IMR-90 (cell line): ENCODE results near the gene KCNMB2. TPM values are rescaled to one million over a fixed set of nuclear protein-coding genes. Genes with fewer than 3 reads are reported as not detected.

Experiments
- ATAC-seq: fragments of 200-7000 bp; cut with Tn5 transposase; 2 replicates; pipeline ENCODE4 v1.9.1; 2020; ENCODE audit warnings: low read depth, mild to moderate bottlenecking, moderate library complexity
- BruUV-seq: library from RNA; stranded (reverse); fragments of 400-500 nt; replicated peaks from 2 replicates; lab custom pipeline; 2021; lab: Mats Ljungman, UMichigan
- CTCF ChIA-PET: fragments of 300-600 bp; formaldehyde crosslinking; extraction: SDS; loops from one replicate; lab custom pipeline; 2021; ENCODE audit warnings: antibody characterized with exemption; lab: Yijun Ruan, JAX
- POLR2A ChIA-PET: fragments of 300-600 bp; sonication (Branson Sonifier 250); formaldehyde crosslinking; loops from one replicate; lab custom pipeline; 2022; ENCODE audit warnings: antibody characterized with exemption; ENCODE audit not compliant: unreplicated experiment; lab: Charles Lee
- DNase-seq: peaks from one replicate; pipeline ENCODE4 v3.0.0; 2013
- H2AFZ ChIP-seq: replicated peaks from 2 replicates; pipeline ENCODE3; 2013; ENCODE audit warnings: low read length, mild to moderate bottlenecking; ENCODE audit not compliant: poor library complexity
- H2AK5ac ChIP-seq: 2 replicates; pipeline ENCODE4 v1.6.1; 2013; ENCODE audit warnings: low read depth, low read length, inconsistent platforms
- H2AK9ac ChIP-seq: replicated peaks from 2 replicates; pipeline ENCODE3; 2013; ENCODE audit warnings: mild to moderate bottlenecking, low read depth, low read length, moderate library complexity; ENCODE audit not compliant: poor library complexity
- H2BK120ac ChIP-seq: 2 replicates; pipeline ENCODE4 v1.6.1; 2013; ENCODE audit warnings: low read depth, low read length, inconsistent platforms
- H2BK15ac ChIP-seq: 3 replicates; pipeline ENCODE4 v1.6.1; 2013; ENCODE audit warnings: low read depth, low read length, inconsistent platforms
- H2BK20ac ChIP-seq: 2 replicates; pipeline ENCODE4 v1.6.1; 2013; ENCODE audit warnings: low read depth, mild to moderate bottlenecking, inconsistent platforms, low read length, moderate library complexity
- H2BK5ac ChIP-seq: 2 replicates; pipeline ENCODE4 v1.6.1; 2013; ENCODE audit warnings: mild to moderate bottlenecking, low read depth, low read length, inconsistent platforms; ENCODE audit not compliant: poor library complexity, severe bottlenecking
- H3K14ac ChIP-seq: replicated peaks from 2 replicates; pipeline ENCODE4 v1.6.1; 2013; ENCODE audit warnings: low read depth, low read length, inconsistent platforms
- H3K18ac ChIP-seq: 2 replicates; pipeline ENCODE4 v1.6.1; 2013; ENCODE audit warnings: low read depth, low read length, control low read depth
- H3K23ac ChIP-seq: 2 replicates; pipeline ENCODE4 v1.6.1; 2013; ENCODE audit warnings: low read depth, low read length, inconsistent platforms
- H3K27ac ChIP-seq: 2 replicates; pipeline ENCODE4 v1.5.1; 2013; ENCODE audit warnings: mild to moderate bottlenecking, control low read depth, low read length; ENCODE audit not compliant: insufficient read depth
- H3K27me3 ChIP-seq: 2 replicates; pipeline ENCODE4 v1.6.1; 2013; ENCODE audit warnings: low read length; ENCODE audit not compliant: control insufficient read depth, insufficient read depth
- H3K36me3 ChIP-seq: 2 replicates; pipeline ENCODE4 v1.6.1; 2013; ENCODE audit warnings: low read length, mixed read lengths; ENCODE audit not compliant: control insufficient read depth, insufficient read depth
- H3K4ac ChIP-seq: 2 replicates; pipeline ENCODE4 v1.6.1; 2013; ENCODE audit warnings: low read depth, low read length, inconsistent platforms
- H3K4me1 ChIP-seq: 2 replicates; pipeline ENCODE4 v1.6.1; 2013; ENCODE audit warnings: low read length, mixed read lengths; ENCODE audit not compliant: control insufficient read depth, insufficient read depth
- H3K4me2 ChIP-seq: 2 replicates; pipeline ENCODE4 v1.6.1; 2013; ENCODE audit warnings: low read depth, mild to moderate bottlenecking, control low read depth, low read length, moderate library complexity
- H3K4me3 ChIP-seq: 2 replicates; pipeline ENCODE4 v1.5.1; 2013; ENCODE audit warnings: low read depth, mild to moderate bottlenecking, control low read depth, low read length, moderate library complexity; ENCODE audit not compliant: insufficient read depth
- H3K56ac ChIP-seq: 2 replicates; pipeline ENCODE4 v1.6.1; 2013; ENCODE audit warnings: low read length, inconsistent platforms; ENCODE audit not compliant: insufficient read depth; ENCODE audit errors: extremely low read depth
- H3K79me1 ChIP-seq, 2 experiments: 2 replicates each; pipeline ENCODE4 v1.6.1; 2013; ENCODE audit warnings: low read length in 2 of 2, inconsistent platforms in 1 of 2, low read depth in 1 of 2
- H3K9ac ChIP-seq: 2 replicates; pipeline ENCODE4 v1.6.1; 2013; ENCODE audit warnings: low read depth, low read length, control low read depth
- H3K9me1 ChIP-seq: 2 replicates; pipeline ENCODE4 v1.6.1; 2013; ENCODE audit warnings: low read length, inconsistent platforms; ENCODE audit not compliant: insufficient read depth
- H3K9me3 ChIP-seq: 2 replicates; pipeline ENCODE4 v1.6.1; 2013; ENCODE audit warnings: low read length; ENCODE audit not compliant: control insufficient read depth, insufficient read depth
- H4K20me1 ChIP-seq: 2 replicates; pipeline ENCODE4 v1.6.1; 2013; ENCODE audit warnings: low read length, inconsistent platforms; ENCODE audit not compliant: insufficient read depth
- H4K5ac ChIP-seq: 2 replicates; pipeline ENCODE4 v1.6.1; 2013; ENCODE audit warnings: mild to moderate bottlenecking, low read depth, low read length, control low read depth
- H4K8ac ChIP-seq, 2 experiments: 2 replicates each; pipeline ENCODE4 v1.6.1; 2013; ENCODE audit warnings: low read depth in 2 of 2, low read length in 2 of 2, control low read depth in 1 of 2, inconsistent platforms in 1 of 2
- H4K91ac ChIP-seq: 2 replicates; pipeline ENCODE4 v1.6.1; 2013; ENCODE audit warnings: low read depth, low read length, inconsistent platforms; ENCODE audit not compliant: insufficient read depth
- BHLHE40 ChIP-seq: fragments of 150-350 bp; IDR thresholded peaks from 2 replicates; pipeline ENCODE4 v1.6.1; 2016; ENCODE audit warnings: mild to moderate bottlenecking, low read depth, low read length
- CEBPB ChIP-seq: IDR thresholded peaks from 2 replicates; pipeline ENCODE4 v1.6.1; 2012; ENCODE audit warnings: low read depth, low read length, improper control_type of control experiment
- CHD1 ChIP-seq: IDR thresholded peaks from 2 replicates; pipeline ENCODE4 v1.6.1; 2012; ENCODE audit warnings: low read depth, low read length, improper control_type of control experiment
- CTCF ChIP-seq: conservative IDR thresholded peaks from 2 replicates; pipeline ENCODE4 v1.5.1; 2012; ENCODE audit warnings: mild to moderate bottlenecking, low read depth, low read length, improper control_type of control experiment
- ELK1 ChIP-seq: fragments of 150-350 bp; IDR thresholded peaks from 2 replicates; pipeline ENCODE4 v1.6.1; 2016; ENCODE audit warnings: low read depth, mild to moderate bottlenecking, low read length, moderate library complexity, borderline replicate concordance
- MAFK ChIP-seq: IDR thresholded peaks from 2 replicates; pipeline ENCODE4 v1.6.1; 2012; ENCODE audit warnings: low read depth, low read length, improper control_type of control experiment
- MAZ ChIP-seq: IDR thresholded peaks from 2 replicates; pipeline ENCODE4 v1.6.1; 2012; ENCODE audit warnings: low read depth, mild to moderate bottlenecking, low read length, improper control_type of control experiment, moderate library complexity, borderline replicate concordance
- MXI1 ChIP-seq: IDR thresholded peaks from 2 replicates; pipeline ENCODE4 v1.6.1; 2012; ENCODE audit warnings: low read depth, mild to moderate bottlenecking, low read length, moderate library complexity, borderline replicate concordance
- NFE2L2 ChIP-seq: fragments of 150-350 bp; IDR thresholded peaks from 2 replicates; pipeline ENCODE4 v1.6.1; 2016; ENCODE audit warnings: low read depth, mild to moderate bottlenecking, low read length
- POLR2A ChIP-seq: IDR thresholded peaks from 2 replicates; pipeline ENCODE4 v1.6.1; 2012; ENCODE audit warnings: mild to moderate bottlenecking, low read depth, low read length
- RCOR1 ChIP-seq: IDR thresholded peaks from 2 replicates; pipeline ENCODE4 v1.6.1; 2012; ENCODE audit warnings: mild to moderate bottlenecking, low read length, improper control_type of control experiment; ENCODE audit not compliant: insufficient replicate concordance
- RFX5 ChIP-seq: IDR thresholded peaks from 2 replicates; pipeline ENCODE4 v1.8.0; 2012; ENCODE audit warnings: low read depth, mild to moderate bottlenecking, low read length, moderate library complexity
- SMC3 ChIP-seq: fragments of 150-350 bp; IDR thresholded peaks from 2 replicates; pipeline ENCODE4 v1.6.1; 2016; ENCODE audit warnings: low read depth, mild to moderate bottlenecking, antibody characterized with exemption, low read length, moderate library complexity
- USF2 ChIP-seq: fragments of 150-350 bp; IDR thresholded peaks from 2 replicates; pipeline ENCODE4 v1.6.1; 2017; ENCODE audit warnings: mild to moderate bottlenecking, antibody characterized with exemption, low read length, low read depth
- WGBS, 2 experiments: methylation state at CpG; one replicate each; pipeline versions ENCODE4 v1.1.5 to v1.1.7; 2013; ENCODE audit warnings: missing lambda C conversion rate in 2 of 2; ENCODE audit not compliant: insufficient read length in 1 of 2; ENCODE audit errors: extremely low coverage in 2 of 2; 5-methylcytosine and 5-hydroxymethylcytosine counted together
- dilution Hi-C: fragments of 300-500 bp; cut with HindIII; formaldehyde crosslinking; loops from one replicate; pipeline ENCODE4 v1.14.3; 2018; ENCODE audit warnings: low sequenced_read_pairs; ENCODE audit not compliant: unreplicated experiment
- in situ Hi-C: fragments of 300-500 bp; cut with MboI; formaldehyde crosslinking; loops from 3 replicates; pipeline ENCODE4 v1.14.3; 2019; ENCODE audit warnings: low sequenced_read_pairs, inconsistent platforms, mixed read lengths
- intact Hi-C: fragments of 100-400 bp; cut with micrococcal nuclease; formaldehyde crosslinking; loops from 2 replicates; pipeline ENCODE4 v1.10.0; 2022
- polyA plus RNA-seq, 3 experiments: library from polyadenylated mRNA; depleted of rRNA; stranded (reverse); fragments of >200 nt; gene quantifications; 2 replicates each; pipeline ENCODE4 v1.2.3, GENCODE V29; 2012; ENCODE audit warnings: low replicate concordance in 1 of 3
- total RNA-seq: library from RNA; depleted of rRNA; stranded (reverse); fragments of >200 nt; gene quantifications from 2 replicates; pipeline ENCODE4 v1.2.3, GENCODE V29; 2012

KCNMB2 gene
- total and polyA plus RNA-seq, 2 of the 4 experiments (the other 2 are of a cell fraction) = not detected

GRCh38 chr3:178772746-178773145 lies 236.5 kb downstream of the KCNMB2 start:
- no peak overlapping the region for H4K8ac ChIP-seq
- in situ Hi-C loops = no loop called here
- no peak overlapping the region for H3K18ac ChIP-seq
- H3K4ac ChIP-seq = no peak overlapping the region
- no peak overlapping the region for H2AK9ac ChIP-seq
- H3K4me3 ChIP-seq = no peak overlapping the region
- no peak overlapping the region for H2AFZ ChIP-seq
- no peaks in the 10 kb centered on the region for H3K4me1 ChIP-seq
- TF ChIP-seq RFX5 (no peak), CEBPB (no peak), CHD1 (no peak), POLR2A (no peak), SMC3 (no peak), BHLHE40 (no peak), NFE2L2 (no peak), MAFK (no peak), CTCF (no peak), RCOR1 (no peak), ELK1 (no peak), MXI1 (no peak), MAZ (no peak), USF2 (no peak)
- ATAC-seq (no peak), DNase-seq (no peak)
- no peak overlapping the region for H2BK15ac ChIP-seq
- POLR2A ChIA-PET = no interaction called here
- no peak overlapping the region for H3K4me2 ChIP-seq
- H4K5ac ChIP-seq = no peak overlapping the region
- H4K20me1 ChIP-seq = no peaks in the 10 kb centered on the region
- no peaks in the 10 kb centered on the region for H3K36me3 ChIP-seq
- no peak overlapping the region for H3K56ac ChIP-seq
- no peak overlapping the region for H3K27ac ChIP-seq
- dilution Hi-C loops = no loop called here
- H2BK120ac ChIP-seq = no peak overlapping the region
- H3K27me3 ChIP-seq = no peaks in the 10 kb centered on the region
- H3K9me3 ChIP-seq = no peaks in the 10 kb centered on the region
- no peak overlapping the region for H3K9ac ChIP-seq
- no peak overlapping the region for H2AK5ac ChIP-seq
- H3K23ac ChIP-seq = no peak overlapping the region
- no peak overlapping the region for H2BK5ac ChIP-seq
- BruUV-seq = no TSS peak
- no peak overlapping the region for H4K91ac ChIP-seq
- CTCF ChIA-PET = no interaction called here
- no peak overlapping the region for H2BK20ac ChIP-seq
- H3K14ac ChIP-seq = no peak overlapping the region
- intact Hi-C loops = no loop called here
- no peaks in the 10 kb centered on the region for H3K9me1 ChIP-seq
- H3K79me1 ChIP-seq = no peaks in the 10 kb centered on the region
- WGBS, 2 experiments = no CpG with 5 or more reads among the region's 4 CpGs
